Measurements from ENCODE around the gene ERBB2.
"Not testable (repeated sequence)": the region's sequence is repeated elsewhere in the genome, so short reads cannot be mapped to it uniquely, and the experiment has no call there.

The ERBB2 gene

DNA sequence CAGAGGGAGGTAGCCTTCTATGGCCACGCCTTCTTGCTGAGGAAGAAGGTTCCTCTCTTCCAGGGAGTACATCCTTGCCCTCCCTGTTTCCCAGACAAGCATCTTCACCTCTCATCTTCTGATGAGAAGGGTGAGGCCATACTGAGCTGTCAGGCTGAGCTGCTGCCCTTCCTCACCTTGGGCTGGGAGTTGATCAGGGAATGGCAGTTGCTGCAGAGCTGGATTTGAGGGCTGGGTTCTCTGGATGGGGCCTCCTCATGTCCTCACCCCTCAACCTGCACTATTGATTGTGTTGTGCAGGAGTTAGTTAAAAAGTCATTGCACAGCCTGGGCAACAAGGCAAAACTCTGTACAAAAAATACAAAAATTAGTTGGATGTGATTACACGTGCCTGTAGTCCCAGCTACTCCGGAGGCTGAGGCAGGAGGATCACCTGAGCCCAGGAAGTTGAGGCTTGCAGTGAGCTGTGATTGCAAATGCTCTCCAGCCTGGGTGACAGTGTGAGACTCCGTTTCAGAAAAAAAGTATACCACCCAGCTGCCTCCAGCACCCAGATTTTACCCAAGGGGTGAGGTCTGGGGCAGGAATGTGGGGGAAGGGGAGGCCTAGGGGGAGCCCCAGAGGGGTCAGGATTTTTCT lies 2.0 kb downstream of the ERBB2 start:
- Histone ChIP-seq H3K4me1 (ENCODE audit: control insufficient read depth, insufficient read depth, low read length) (peaks cover 28% of the 10 kb centered on the region), H3K9ac (ENCODE audit: low read depth, low read length) (no peak overlapping the region), H3K36me3 (ENCODE audit: control insufficient read depth, insufficient read depth, low read length) (peaks cover 12% of the 10 kb centered on the region), H3K27me3 (ENCODE audit: control insufficient read depth, insufficient read depth, low read length) (no peaks in the 10 kb centered on the region), H3K4me3 (ENCODE audit: low read depth, low read length) (peak overlapping the region; percentile 90), H3K9me3 (ENCODE audit: control insufficient read depth, insufficient read depth, low read length) (no peaks in the 10 kb centered on the region)

DNA sequence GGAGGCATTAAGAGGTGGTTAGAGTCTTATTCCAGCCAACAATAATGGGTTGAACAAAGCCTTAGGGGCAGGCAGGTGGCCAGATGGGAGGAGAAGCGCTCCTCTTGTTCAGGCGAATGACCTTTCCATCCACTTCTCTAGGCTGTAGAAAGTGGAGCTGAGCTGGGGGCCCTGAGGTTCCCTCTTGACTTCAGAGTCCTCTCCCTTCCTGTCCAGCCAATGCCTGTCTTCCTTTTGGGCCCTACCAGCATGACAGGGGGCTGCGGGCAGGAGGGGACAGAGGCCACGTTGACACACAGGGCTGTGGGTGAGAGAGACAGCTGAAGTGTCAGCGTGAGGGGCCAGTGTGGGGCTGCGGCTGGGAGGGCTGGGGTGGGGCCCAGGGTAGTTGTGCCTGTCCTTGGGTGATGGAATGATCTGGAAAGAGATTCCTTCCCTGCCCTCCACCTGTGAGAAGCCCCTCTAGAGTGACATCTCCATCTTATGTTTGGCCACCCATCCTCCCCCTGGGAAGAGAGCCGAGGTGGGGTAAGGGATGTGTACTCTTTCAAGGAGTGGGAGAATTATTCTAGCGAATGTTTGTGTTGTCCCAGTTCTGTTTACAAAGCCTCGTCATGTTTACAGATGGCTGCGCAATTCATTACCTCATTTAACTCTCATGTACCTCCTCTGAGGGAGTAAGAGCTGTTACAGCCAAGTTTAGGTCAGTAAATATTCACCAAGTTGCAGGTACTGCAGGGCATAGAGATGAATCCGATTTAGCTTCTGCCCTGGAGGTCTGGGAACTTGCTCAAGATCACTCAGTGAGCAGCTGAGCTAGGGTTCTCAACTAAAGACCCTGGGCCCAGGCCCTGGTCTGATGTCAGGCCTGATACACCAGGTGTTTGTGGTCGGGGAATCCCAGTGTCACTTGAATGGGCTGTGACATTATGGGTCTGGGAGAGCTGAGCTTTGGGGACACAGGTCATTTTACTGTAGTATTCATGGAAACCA lies 3.3 kb downstream of the ERBB2 start:
- H3K4me1 ChIP-seq (ENCODE audit: control insufficient read depth, insufficient read depth, low read length): peaks cover 28% of the 10 kb centered on the region
- H3K36me3 ChIP-seq (ENCODE audit: control insufficient read depth, insufficient read depth, low read length): peaks cover 23% of the 10 kb centered on the region
- H3K9ac ChIP-seq (ENCODE audit: low read depth, low read length): no peak overlapping the region
- H3K4me3 ChIP-seq (ENCODE audit: low read depth, low read length): peak overlapping the region; percentile 3
- no peaks in the 10 kb centered on the region for H3K27me3 ChIP-seq (ENCODE audit: control insufficient read depth, insufficient read depth, low read length)
- no peaks in the 10 kb centered on the region for H3K9me3 ChIP-seq (ENCODE audit: control insufficient read depth, insufficient read depth, low read length)

DNA sequence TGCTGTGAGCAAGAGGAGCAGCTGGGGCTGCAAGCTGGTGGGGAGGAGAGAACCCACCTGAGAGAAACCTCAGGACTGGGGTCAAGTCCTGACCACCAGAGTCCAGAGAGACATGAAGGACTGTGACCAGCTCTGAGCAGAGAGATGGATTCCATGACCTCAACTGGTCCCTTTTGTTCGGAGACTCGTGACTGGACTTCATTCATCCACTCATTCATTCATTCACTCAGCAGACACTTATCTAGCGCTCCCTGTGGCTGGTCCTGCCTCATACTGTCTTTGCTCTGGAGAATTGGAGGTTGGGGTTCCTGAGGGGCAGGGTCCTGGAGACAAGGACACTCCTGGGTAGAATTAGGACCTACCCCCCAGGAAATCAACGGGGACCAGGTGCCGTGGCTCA lies 4.0 kb downstream of the ERBB2 start:
- Histone ChIP-seq H3K9ac (ENCODE audit: low read depth, low read length) (no peak overlapping the region), H3K27me3 (ENCODE audit: control insufficient read depth, insufficient read depth, low read length) (no peaks in the 10 kb centered on the region), H3K4me1 (ENCODE audit: control insufficient read depth, insufficient read depth, low read length) (peaks cover 25% of the 10 kb centered on the region), H3K36me3 (ENCODE audit: control insufficient read depth, insufficient read depth, low read length) (peaks cover 30% of the 10 kb centered on the region), H3K9me3 (ENCODE audit: control insufficient read depth, insufficient read depth, low read length) (no peaks in the 10 kb centered on the region), H3K4me3 (ENCODE audit: low read depth, low read length) (no peak overlapping the region)

DNA sequence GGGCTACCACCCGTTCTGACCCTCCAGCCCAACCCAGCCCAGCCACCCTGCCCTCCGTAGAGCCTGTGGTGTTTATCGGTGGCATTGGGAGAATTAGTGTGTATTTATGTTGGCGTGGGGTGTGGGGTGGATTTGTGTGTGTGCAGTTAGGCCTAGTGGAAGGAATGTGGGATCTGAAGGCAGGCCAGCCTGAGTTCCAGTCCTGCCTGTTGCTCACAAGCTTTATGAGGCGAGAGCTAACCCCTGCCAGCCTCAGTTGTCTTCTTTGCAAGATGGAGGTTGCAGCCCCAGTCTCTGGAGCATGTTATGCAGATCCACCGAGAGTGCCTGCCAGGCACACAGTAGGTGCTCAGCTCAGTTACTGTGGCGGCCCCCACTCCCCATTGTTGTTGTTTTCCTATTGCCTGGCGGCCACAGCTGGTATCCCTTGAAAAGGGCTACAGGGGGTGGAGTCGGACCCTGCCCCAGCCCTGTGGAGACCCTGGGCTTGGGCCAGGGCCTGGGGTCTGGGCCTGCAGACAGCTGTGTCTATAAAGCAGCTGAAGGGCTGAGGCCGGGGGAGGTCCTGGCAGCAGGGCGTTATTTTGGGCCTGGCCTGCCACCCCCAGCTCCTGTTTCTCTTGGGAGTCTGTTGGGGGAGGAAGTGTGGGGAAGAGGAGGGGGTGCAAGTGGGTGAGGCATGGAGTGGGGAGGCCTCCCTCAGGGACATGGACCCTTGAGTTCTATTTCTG lies 5.1 kb downstream of the ERBB2 start:
- Histone ChIP-seq H3K4me1 (ENCODE audit: control insufficient read depth, insufficient read depth, low read length) (peaks cover 25% of the 10 kb centered on the region), H3K27me3 (ENCODE audit: control insufficient read depth, insufficient read depth, low read length) (no peaks in the 10 kb centered on the region), H3K36me3 (ENCODE audit: control insufficient read depth, insufficient read depth, low read length) (peaks cover 40% of the 10 kb centered on the region), H3K9me3 (ENCODE audit: control insufficient read depth, insufficient read depth, low read length) (no peaks in the 10 kb centered on the region), H3K4me3 (ENCODE audit: low read depth, low read length) (no peak overlapping the region), H3K9ac (ENCODE audit: low read depth, low read length) (peak overlapping the region; percentile 47)

DNA sequence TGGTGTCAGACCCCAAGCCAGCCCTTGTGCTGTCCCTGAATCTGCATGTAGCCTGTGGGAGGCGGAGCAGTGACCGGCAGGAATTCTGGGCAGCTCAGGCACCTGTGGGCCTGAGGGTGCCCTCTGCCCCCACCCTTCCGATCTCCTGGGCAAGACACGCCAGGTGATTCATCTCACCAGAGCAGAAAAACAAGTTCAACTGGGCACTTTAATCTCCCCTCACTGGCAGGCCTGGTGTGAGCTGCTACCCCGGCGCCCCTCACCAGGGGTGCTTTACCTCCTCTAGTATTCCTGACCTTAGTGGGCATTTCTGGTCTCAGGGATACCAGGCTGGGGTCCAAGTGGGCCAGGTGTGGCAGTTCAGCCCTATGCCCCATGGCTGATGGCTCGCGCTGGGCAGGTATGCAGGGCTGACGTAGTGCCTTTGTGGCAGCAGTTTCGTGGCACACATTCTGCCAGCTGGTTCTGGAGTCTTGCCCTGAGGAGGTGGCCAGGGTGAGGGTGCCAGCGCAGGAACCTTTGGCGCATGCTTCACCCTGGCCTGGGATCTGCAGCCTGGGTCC lies 6.0 kb downstream of the ERBB2 start:
- Histone ChIP-seq H3K4me3 (ENCODE audit: low read depth, low read length) (no peak overlapping the region), H3K9me3 (ENCODE audit: control insufficient read depth, insufficient read depth, low read length) (no peaks in the 10 kb centered on the region), H3K9ac (ENCODE audit: low read depth, low read length) (peak overlapping the region; percentile 47), H3K36me3 (ENCODE audit: control insufficient read depth, insufficient read depth, low read length) (peaks cover 47% of the 10 kb centered on the region), H3K4me1 (ENCODE audit: control insufficient read depth, insufficient read depth, low read length) (peaks cover 25% of the 10 kb centered on the region), H3K27me3 (ENCODE audit: control insufficient read depth, insufficient read depth, low read length) (no peaks in the 10 kb centered on the region)

DNA sequence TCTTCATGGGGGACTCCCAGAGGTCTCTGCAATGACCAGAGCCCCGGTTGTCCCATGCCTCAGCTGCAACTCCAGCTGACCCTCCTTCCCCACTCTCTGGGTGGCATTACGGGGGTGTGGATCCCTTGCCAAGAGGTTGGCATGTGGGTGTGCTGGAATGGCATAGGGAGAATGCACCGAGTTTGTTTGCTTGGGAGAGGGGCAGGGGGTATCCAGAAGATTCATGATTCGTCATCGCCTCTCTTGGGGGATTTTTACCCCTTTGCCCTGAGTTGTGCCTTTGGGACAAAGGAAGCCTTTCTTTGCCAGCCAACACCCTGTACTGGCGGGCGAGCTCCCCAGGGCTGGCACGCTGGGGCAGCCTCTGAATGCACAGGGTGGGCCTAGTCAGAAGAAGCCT lies 6.5 kb downstream of the ERBB2 start:
- peaks cover 25% of the 10 kb centered on the region for H3K4me1 ChIP-seq (ENCODE audit: control insufficient read depth, insufficient read depth, low read length)
- H3K36me3 ChIP-seq (ENCODE audit: control insufficient read depth, insufficient read depth, low read length): peaks cover 52% of the 10 kb centered on the region
- H3K4me3 ChIP-seq (ENCODE audit: low read depth, low read length): no peak overlapping the region
- no peaks in the 10 kb centered on the region for H3K9me3 ChIP-seq (ENCODE audit: control insufficient read depth, insufficient read depth, low read length)
- H3K27me3 ChIP-seq (ENCODE audit: control insufficient read depth, insufficient read depth, low read length): no peaks in the 10 kb centered on the region
- no peak overlapping the region for H3K9ac ChIP-seq (ENCODE audit: low read depth, low read length)

DNA sequence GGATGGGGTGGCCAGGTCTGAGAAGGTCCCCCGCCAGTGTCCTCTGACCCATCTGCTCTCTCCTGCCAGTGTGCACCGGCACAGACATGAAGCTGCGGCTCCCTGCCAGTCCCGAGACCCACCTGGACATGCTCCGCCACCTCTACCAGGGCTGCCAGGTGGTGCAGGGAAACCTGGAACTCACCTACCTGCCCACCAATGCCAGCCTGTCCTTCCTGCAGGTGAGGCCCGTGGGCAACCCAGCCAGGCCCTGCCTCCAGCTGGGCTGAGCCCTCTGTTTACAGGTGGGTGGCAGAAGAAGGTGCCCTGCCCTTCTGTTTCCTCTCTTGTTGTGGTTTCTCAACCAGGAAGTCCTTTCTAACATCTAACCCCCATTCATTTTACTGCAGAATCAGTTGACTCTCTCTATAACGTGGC lies 7.1 kb downstream of the ERBB2 start:
- Histone ChIP-seq H3K9me3 (ENCODE audit: control insufficient read depth, insufficient read depth, low read length) (no peaks in the 10 kb centered on the region), H3K36me3 (ENCODE audit: control insufficient read depth, insufficient read depth, low read length) (peaks cover 57% of the 10 kb centered on the region), H3K4me3 (ENCODE audit: low read depth, low read length) (no peak overlapping the region), H3K4me1 (ENCODE audit: control insufficient read depth, insufficient read depth, low read length) (peaks cover 25% of the 10 kb centered on the region), H3K27me3 (ENCODE audit: control insufficient read depth, insufficient read depth, low read length) (no peaks in the 10 kb centered on the region), H3K9ac (ENCODE audit: low read depth, low read length) (no peak overlapping the region)

DNA sequence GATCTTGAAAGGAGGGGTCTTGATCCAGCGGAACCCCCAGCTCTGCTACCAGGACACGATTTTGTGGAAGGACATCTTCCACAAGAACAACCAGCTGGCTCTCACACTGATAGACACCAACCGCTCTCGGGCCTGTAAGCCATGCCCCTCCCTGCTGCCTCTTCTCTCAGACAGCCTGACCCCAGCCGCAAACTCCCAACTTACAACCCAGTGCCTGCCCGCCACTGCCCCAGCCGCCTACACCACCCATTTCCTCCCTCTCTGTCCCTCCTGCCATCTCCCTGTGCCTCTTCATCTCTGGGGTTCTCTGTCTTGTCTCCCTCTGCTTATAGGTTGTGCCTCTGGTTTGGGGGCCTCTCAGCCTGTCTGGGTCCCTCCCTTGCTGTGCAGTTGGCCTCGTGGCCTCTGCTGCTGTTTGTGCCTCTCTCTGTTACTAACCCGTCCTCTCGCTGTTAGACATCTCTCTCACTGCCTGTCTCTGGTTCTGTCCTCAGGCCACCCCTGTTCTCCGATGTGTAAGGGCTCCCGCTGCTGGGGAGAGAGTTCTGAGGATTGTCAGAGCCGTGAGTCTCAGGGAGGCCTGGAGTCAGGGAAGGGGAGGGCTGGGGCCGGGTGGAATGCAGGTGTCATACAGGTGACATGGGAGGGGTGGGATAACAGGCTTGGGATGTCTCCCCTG lies 9.6 kb downstream of the ERBB2 start:
- Histone ChIP-seq H3K4me1 (ENCODE audit: control insufficient read depth, insufficient read depth, low read length) (peaks cover 9% of the 10 kb centered on the region), H3K4me3 (ENCODE audit: low read depth, low read length) (no peak overlapping the region), H3K27me3 (ENCODE audit: control insufficient read depth, insufficient read depth, low read length) (no peaks in the 10 kb centered on the region), H3K36me3 (ENCODE audit: control insufficient read depth, insufficient read depth, low read length) (peaks cover 73% of the 10 kb centered on the region), H3K9me3 (ENCODE audit: control insufficient read depth, insufficient read depth, low read length) (no peaks in the 10 kb centered on the region), H3K9ac (ENCODE audit: low read depth, low read length) (no peak overlapping the region)

DNA sequence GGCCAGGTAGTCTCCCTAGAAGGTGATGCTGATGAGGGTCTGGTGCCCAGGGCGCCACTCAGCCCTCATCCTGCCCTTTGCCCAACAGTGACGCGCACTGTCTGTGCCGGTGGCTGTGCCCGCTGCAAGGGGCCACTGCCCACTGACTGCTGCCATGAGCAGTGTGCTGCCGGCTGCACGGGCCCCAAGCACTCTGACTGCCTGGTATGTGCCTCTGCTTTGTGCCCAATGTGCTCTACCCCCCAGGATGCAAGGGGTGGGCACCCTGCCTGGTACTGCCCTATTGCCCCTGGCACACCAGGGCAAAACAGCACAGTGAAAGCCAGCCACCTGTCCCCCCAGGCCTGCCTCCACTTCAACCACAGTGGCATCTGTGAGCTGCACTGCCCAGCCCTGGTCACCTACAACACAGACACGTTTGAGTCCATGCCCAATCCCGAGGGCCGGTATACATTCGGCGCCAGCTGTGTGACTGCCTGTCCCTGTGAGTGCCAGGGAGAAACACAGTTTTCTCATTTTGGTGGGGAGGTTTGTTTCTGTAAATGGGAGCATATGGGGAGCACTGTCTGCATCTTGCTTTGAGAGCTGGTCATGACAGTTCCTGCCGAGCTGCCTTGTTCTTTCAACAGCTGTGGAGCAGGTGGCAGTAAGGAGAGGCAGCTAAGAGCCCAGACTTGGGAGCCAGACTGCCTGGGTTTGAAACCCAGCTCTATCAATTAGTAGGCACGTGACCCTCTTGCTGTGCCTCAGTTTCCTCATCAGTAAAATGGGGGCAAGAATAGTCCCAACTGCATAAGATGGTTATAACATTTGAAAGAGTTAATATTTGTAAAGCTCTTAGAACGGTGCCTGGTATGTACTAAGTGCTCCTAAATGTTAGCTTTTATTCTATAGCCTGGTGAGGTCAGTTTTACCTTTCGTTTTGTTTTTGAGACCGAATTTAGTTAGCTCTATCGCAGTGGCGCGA lies 10.4 kb downstream of the ERBB2 start:
- Histone ChIP-seq H3K36me3 (ENCODE audit: control insufficient read depth, insufficient read depth, low read length) (peaks cover 78% of the 10 kb centered on the region), H3K9me3 (ENCODE audit: control insufficient read depth, insufficient read depth, low read length) (no peaks in the 10 kb centered on the region)

DNA sequence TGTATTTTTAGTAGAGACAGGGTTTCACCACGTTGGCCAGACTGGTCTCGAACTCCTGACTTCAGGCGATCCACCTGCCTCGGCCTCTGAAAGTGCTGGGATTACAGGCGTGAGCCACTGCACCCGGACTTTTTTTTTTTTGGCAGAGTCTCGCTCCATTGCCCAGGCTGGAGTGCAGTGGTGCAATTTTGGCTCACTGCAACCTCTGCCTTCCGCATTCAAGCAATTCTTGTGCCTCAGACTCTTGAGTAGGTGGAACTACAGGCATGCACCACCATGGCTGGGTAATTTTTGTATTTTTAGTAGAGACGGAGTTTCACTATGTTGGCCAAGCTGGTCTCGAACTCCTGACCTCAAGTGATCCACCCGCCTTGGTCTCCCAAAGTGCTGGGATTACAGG lies 11.2 kb downstream of the ERBB2 start:
- H3K4me1 ChIP-seq (ENCODE audit: control insufficient read depth, insufficient read depth, low read length); H3K9ac ChIP-seq (ENCODE audit: low read depth, low read length); H3K9me3 ChIP-seq (ENCODE audit: control insufficient read depth, insufficient read depth, low read length); H3K27me3 ChIP-seq (ENCODE audit: control insufficient read depth, insufficient read depth, low read length); H3K4me3 ChIP-seq (ENCODE audit: low read depth, low read length): not testable (repeated sequence)
- H3K36me3 ChIP-seq (ENCODE audit: control insufficient read depth, insufficient read depth, low read length): peaks cover 80% of the 10 kb centered on the region

More for the DNA sequence above, 10.4 kb downstream of the ERBB2 start:
- Histone ChIP-seq H3K4me1 (ENCODE audit: control insufficient read depth, insufficient read depth, low read length) (peaks cover 4% of the 10 kb centered on the region), H3K27me3 (ENCODE audit: control insufficient read depth, insufficient read depth, low read length) (no peaks in the 10 kb centered on the region), H3K9ac (ENCODE audit: low read depth, low read length) (no peak overlapping the region), H3K4me3 (ENCODE audit: low read depth, low read length) (no peak overlapping the region)
